Transverse colon (tissue), 4 donors: Measurements from ENCODE around the gene ATMIN.

Experiments used
- POLR2AphosphoS5 ChIP-seq, 3 donors: sonication (generic); formaldehyde crosslinking; IDR thresholded peaks; one replicate each; pipeline ENCODE4 v1.6.1; 2016; ENCODE audit warnings: antibody characterized with exemption in 3 of 3
- TF ChIP-seq, protein P1 (sequence below), 5 experiments: fragments of 200-600 bp in 3 of 5; fragments of 450-650 bp in 2 of 5; sonication (generic) in 3 of 5; IDR thresholded peaks; 1 replicate in 2 of 5; 2 replicates in 3 of 5; pipeline ENCODE4 v1.5.1; 2016 to 2017; ENCODE audit warnings: antibody characterized with exemption in 5 of 5, inconsistent platforms in 3 of 5, mild to moderate bottlenecking in 2 of 5, moderate library complexity in 1 of 5

DNA sequence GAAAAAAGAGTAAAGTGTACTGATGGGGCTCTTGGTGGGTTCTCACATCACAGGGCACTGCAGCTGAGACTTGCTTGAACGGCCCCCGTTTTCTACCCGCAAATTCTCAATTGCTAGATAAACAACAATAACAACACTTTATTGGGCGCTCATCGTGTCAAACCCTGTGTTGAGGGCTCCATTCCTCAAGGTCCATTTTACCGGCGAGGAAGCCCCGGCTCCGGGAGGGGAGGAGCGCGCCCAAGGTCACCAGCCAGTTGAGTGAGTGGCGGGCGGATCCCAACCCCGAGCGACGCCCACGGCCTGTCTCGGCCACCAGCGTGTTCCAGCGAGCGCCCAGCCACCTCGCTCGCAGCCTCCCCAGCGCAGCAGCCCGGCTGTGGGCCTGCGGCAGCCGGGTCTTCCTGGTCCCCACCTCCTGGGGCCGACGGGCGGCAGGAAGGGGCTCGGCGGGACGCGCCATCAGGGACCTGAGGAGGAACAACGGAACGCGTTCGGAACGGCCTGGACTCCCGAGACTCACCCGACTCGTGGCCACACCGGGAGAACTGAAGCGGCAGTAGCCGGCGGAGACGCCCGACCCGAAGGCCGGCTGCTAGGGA lies 29.3 kb upstream of the ATMIN start:
- TF ChIP-seq, protein P1, sequence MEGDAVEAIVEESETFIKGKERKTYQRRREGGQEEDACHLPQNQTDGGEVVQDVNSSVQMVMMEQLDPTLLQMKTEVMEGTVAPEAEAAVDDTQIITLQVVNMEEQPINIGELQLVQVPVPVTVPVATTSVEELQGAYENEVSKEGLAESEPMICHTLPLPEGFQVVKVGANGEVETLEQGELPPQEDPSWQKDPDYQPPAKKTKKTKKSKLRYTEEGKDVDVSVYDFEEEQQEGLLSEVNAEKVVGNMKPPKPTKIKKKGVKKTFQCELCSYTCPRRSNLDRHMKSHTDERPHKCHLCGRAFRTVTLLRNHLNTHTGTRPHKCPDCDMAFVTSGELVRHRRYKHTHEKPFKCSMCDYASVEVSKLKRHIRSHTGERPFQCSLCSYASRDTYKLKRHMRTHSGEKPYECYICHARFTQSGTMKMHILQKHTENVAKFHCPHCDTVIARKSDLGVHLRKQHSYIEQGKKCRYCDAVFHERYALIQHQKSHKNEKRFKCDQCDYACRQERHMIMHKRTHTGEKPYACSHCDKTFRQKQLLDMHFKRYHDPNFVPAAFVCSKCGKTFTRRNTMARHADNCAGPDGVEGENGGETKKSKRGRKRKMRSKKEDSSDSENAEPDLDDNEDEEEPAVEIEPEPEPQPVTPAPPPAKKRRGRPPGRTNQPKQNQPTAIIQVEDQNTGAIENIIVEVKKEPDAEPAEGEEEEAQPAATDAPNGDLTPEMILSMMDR (IDR thresholded peaks at IDR 0.05): no peak
- TF ChIP-seq POLR2AphosphoS5 (IDR thresholded peaks at IDR 0.05): no peak
